Activated T-cell treated with anti-CD3 and anti-CD28 coated beads for 1 hour (primary cell): ENCODE results near the gene NUBPL.
"Not testable (repeated sequence)": the region's sequence is repeated elsewhere in the genome, so short reads cannot be mapped to it uniquely, and the experiment has no call there.

Experiments
- DNase-seq: peaks from one replicate; pipeline ENCODE4 v3.0.0-alpha.2; 2020; ENCODE audit warnings: low read depth

The NUBPL gene

GRCh38 chr14:31880935-31881334, 319.7 kb downstream of the NUBPL start:
- DNase-seq = no peak

- DNase-seq = no peak
Observed at GRCh38 chr14:31881531-31882310, 320.5 kb downstream of the NUBPL start.

DNA sequence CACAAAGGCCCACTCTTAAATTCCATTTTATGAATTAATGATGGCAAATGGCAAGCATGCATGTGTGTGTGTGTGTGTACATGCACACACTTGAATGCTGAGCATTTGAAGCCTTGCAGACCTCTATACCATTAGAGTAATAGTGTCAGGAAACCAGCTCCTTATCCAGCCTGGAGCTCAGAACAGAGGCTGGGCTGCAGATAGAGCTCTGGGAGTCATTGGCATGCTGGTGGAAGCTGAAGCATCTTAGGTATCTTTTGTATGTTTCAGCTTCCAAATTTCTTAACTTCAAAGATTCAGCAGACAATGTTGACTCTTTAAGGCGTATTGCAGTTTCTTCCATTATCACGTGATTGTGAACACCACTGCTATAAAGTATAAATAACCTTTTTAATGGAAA, 323.0 kb downstream of the NUBPL start:
- DNase-seq = no peak

- DNase-seq = no peak
Observed at GRCh38 chr14:31884776-31885379, 323.7 kb downstream of the NUBPL start.

DNA sequence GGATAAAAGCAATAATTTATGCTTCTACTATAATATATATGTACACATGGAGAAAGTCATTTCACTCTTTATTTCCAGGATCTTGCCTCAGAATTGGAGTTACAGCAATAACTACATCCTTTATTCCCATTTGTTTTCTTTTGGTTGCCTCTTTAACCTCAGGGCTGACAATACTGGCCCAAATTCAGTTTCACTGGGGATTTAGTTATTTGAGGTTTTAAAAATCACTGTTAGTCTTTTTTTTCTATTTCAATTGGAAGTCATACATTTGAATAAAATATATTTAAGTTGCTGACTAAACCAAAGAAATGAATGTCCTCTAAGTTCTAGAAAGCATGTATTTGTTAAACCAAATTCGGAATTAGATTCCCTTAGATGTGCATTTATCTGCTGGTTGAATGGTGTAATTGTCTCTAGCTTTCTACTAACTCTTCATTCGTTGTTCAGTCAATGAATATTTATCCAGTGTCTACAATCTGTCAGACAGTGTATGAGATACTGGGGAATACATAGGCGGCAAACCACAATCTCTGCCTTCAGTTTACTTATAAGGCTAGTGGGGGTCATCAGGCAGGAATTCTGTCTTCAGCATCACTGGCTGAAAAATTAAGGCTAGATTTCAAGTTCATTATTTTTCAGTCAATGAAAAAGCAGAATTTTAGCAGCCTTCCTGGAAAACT, 325.1 kb downstream of the NUBPL start:
- no peak for DNase-seq

DNA sequence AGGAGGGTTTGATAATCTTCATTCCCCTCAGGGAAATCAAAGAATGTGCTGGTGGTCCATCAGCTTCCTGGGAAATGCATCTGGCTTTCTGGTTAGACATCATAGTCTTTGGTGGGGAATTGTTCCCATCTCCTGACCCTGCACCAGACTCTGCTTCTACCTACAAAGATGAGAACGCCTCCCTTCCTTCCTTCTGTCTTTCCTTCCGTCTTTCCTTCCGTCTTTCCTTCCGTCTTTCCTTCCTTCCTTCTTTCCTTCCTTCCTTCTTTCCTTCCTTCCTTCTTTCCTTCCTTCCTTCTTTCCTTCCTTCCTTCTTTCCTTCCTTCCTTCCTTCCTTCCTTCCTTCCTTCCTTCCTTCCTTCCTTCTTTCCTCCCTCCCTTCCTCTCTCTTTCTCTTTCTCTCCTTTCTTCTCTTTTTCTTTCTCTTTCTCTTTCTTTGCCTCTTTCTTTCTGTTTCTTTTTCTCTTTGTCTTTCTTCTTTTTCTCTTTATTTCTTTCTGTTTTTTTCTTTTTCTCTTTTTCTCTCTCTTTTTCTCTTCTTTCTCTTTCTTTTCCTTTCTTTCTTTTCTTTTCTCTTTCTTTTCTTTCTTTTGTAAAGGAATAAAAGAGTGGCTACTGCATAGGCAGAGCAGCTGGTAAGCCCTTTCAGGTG, 326.9 kb downstream of the NUBPL start:
- no peak for DNase-seq

DNA sequence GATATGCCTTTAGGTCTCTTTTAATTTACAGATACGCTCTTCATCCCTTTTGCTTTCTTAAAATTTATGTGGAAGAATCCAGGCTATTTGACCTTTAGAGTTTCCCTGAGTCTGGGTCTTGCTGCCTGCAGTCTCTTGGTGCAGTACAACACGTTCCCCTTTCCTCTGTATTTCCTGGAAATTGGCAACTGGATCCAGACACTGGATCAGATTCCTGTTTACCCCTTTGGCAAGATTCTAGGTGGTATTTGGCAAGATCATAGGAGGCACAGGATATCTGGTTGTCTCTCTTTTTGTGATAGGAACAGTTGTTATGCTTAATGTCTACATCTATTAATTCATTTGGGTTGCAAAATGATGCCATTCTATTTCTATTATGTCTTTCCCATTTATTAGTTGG, 328.1 kb downstream of the NUBPL start:
- DNase-seq = no peak

GRCh38 chr14:31890202-31890601, 329.0 kb downstream of the NUBPL start:
- DNase-seq = not testable (repeated sequence)

DNA sequence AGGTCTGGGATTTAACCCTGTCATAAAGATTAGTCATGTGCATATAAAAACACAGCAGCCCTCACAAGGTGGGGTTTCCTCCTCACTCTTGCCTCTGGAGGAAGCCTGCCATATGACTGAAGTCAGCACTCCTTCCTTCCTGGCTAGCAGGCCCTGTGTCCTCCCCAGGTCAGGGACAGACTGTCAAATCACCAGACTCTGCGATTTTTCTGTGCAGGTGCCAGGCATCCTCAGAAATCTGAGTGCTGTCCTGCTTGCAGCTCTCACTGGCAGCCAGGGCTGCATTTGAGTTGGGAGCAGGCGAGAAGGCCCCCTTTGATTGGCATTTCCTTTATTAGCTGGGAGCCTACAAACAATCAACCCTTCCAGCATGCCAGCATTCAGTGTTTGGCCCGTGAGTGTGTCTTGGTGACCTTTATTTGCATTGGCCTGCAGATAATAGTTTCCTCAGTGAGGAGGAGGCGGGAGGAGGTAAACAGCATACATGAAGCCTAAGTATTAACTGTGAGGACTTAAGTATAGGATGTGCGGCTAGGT, 332.1 kb downstream of the NUBPL start:
- no peak for DNase-seq

GRCh38 chr14:31894351-31894750, 333.1 kb downstream of the NUBPL start:
- no peak for DNase-seq

GRCh38 chr14:31895206-31895605, 334.0 kb downstream of the NUBPL start:
- DNase-seq = no peak

- no peak for DNase-seq
Observed at GRCh38 chr14:31895646-31896045, 334.4 kb downstream of the NUBPL start.

DNA sequence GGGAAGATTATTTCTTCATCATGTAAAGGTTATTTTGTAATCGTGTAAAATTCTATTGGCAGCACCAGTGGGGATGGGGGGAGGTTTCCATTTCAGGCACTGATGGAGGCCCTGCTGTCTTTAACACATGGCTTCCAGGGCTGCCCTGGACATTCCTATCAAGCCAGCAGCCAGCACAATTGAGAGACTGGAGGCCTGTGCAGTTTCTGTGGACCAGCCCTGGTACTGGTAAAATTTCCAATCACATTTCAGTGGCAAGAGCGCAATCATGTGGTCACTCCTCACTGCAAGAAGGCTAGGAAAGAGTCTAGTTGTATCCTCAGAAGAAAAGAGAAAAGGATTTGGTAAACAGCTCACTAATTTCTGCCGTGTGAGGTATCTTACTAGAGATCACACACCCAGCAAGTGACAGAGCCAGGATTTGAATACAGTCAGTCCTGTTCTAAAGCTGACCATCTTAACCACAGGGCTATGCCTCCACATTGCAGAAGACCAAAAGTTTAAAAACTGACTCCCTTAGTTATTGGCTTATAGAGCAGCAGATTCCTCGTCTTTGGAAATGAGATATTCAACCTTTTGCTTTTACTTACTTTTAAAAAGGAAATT, 336.5 kb downstream of the NUBPL start:
- no peak for DNase-seq

GRCh38 chr14:31898838-31899528, 337.8 kb downstream of the NUBPL start:
- no peak for DNase-seq

- no peak for DNase-seq
Observed at GRCh38 chr14:31902002-31902401, 340.8 kb downstream of the NUBPL start.

DNA sequence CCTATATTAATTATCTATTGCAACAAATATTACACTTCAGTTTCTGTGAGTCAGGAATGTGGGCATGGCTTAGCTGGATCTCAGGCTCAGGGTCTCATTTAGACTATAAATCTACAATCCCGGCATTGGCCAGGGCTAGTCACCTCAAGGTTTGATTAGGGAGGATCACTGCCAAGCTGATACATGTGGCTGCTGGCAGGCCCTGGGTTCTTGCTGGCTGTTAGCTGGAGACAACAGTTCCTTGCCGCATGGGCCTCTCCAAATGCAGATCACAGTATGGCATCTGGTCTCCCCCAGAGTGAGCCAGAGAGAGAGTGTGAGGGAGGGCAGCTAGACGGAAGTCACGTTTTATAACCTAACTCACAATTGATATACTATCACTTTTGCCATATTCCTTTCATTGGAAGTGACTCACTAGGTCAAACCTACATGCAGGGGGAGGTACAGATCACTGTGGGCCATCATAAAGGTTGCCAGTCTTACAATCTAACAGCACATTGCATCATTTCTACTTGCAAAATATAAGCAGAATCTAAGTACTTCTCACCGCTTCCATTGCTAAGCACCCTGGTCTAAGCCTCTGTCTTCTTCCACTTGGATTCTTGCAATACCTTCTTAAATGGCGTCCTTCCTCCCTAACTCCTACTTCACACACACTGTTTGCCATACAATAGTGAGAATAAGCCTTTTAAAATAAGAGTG, 341.9 kb downstream of the NUBPL start:
- DNase-seq = no peak

DNA sequence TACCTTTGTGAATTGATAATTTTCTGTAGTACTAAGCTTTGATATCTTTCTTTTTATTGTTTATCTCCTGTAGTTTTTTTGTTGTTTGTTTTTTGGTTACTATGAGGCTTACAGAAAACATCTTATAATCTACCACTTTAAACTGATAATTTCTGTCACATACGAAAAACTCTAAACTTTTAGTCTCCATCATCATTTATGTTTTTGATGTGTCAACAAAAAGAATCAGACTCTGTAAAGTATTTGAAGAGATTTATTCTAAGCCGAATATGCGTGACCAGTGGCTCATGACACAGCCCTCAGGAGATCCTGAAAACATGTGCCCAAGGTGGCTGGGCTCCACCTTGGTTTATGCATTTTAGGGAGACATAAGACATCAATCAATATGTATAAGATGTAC, 348.8 kb downstream of the NUBPL start:
- DNase-seq = no peak
